GM12878 (cell line): ENCODE measurements around the gene FGF14. TPM values are rescaled to one million over a fixed set of nuclear protein-coding genes. Genes with fewer than 3 reads are reported as not detected.
"Not testable (repeated sequence)": the region's sequence is repeated elsewhere in the genome, so short reads cannot be mapped to it uniquely, and the experiment has no call there.

Source experiments
- ATAC-seq: fragments of 200-7000 bp; cut with Tn5 transposase; 3 replicates; pipeline ENCODE4 v1.9.1; 2020; ENCODE audit warnings: mild to moderate bottlenecking, moderate library complexity
- BruUV-seq: library from RNA; stranded (reverse); fragments of 400-500 nt; replicated peaks from 2 replicates; lab custom pipeline; 2021; lab: Mats Ljungman, UMichigan
- CTCF ChIA-PET: fragments of 300-600 bp; sonication (Branson Sonifier 250); formaldehyde crosslinking; extraction: SDS; loops from one replicate; lab custom pipeline; 2021; ENCODE audit warnings: inconsistent platforms; lab: Yijun Ruan, JAX
- POLR2A ChIA-PET: fragments of 350-600 bp; formaldehyde crosslinking; extraction: SDS; loops from one replicate; lab custom pipeline; 2021; ENCODE audit warnings: inconsistent platforms; lab: Charles Lee
- RAD21 ChIA-PET: fragments of 300-600 bp; sonication (Branson Sonifier 250); formaldehyde crosslinking; loops from one replicate; lab custom pipeline; 2023; ENCODE audit warnings: antibody characterized with exemption; ENCODE audit not compliant: unreplicated experiment; lab: Charles Lee
- SMC1A ChIA-PET: fragments of 300-600 bp; sonication (Branson Sonifier 250); formaldehyde crosslinking; loops from one replicate; lab custom pipeline; 2023; ENCODE audit not compliant: unreplicated experiment, uncharacterized antibody; lab: Charles Lee
- DNase-seq: peaks from one replicate; pipeline ENCODE4 v3.0.0-alpha.2; 2011; ENCODE audit warnings: low read depth, low spot score
- FAIRE-seq: peaks from 3 replicates; lab custom pipeline; 2011; peaks lifted over from hg19 to GRCh38; lab: Jason Lieb, UNC
- H2AFZ ChIP-seq: 2 replicates; pipeline ENCODE4 v1.6.0; 2011; ENCODE audit warnings: low read depth, low read length, control low read depth; ENCODE audit not compliant: control insufficient read depth
- H3K27ac ChIP-seq: 2 replicates; pipeline ENCODE4 v1.5.1; 2011; ENCODE audit warnings: control low read depth; ENCODE audit not compliant: control insufficient read depth, insufficient read depth
- H3K27me3 ChIP-seq, 2 experiments: replicated peaks in 1 of 2; 2 replicates each; pipeline versions ENCODE4 v1.6.0 to v1.6.1; 2011; ENCODE audit warnings: low read length in 1 of 2; ENCODE audit not compliant: control insufficient read depth in 2 of 2, insufficient read depth in 2 of 2
- H3K36me3 ChIP-seq, 2 experiments: 2 replicates each; pipeline ENCODE4 v1.5.1; 2011; ENCODE audit warnings: low read length in 1 of 2; ENCODE audit not compliant: control insufficient read depth in 2 of 2, insufficient read depth in 2 of 2
- H3K4me1 ChIP-seq: 2 replicates; pipeline ENCODE4 v1.6.1; 2011; ENCODE audit warnings: mild to moderate bottlenecking, low read length, moderate library complexity, mixed read lengths; ENCODE audit not compliant: control insufficient read depth, insufficient read depth
- H3K4me2 ChIP-seq: 2 replicates; pipeline ENCODE4 v1.6.0; 2011; ENCODE audit warnings: control low read depth; ENCODE audit not compliant: control insufficient read depth, insufficient read depth
- H3K4me3 ChIP-seq: fragments of 200-600 bp; sonication (generic); 2 replicates; pipeline ENCODE4 v1.5.1; 2016
- H3K79me2 ChIP-seq: 2 replicates; pipeline ENCODE4 v1.6.0; 2011; ENCODE audit warnings: low read length; ENCODE audit not compliant: control insufficient read depth, insufficient read depth
- H3K9ac ChIP-seq: 2 replicates; pipeline ENCODE4 v1.8.0; 2011; ENCODE audit warnings: low read length, control low read depth, mixed read lengths; ENCODE audit not compliant: control insufficient read depth, insufficient read depth
- H3K9me3 ChIP-seq: replicated peaks from 3 replicates; pipeline ENCODE4 v1.5.1; 2011; ENCODE audit warnings: mild to moderate bottlenecking, low read length; ENCODE audit not compliant: control insufficient read depth, insufficient read depth
- H4K20me1 ChIP-seq: 2 replicates; pipeline ENCODE4 v1.6.0; 2011; ENCODE audit not compliant: control insufficient read depth, insufficient read depth
- IKZF1 ChIP-seq: fragments of 450-650 bp; conservative IDR thresholded peaks from 2 replicates; pipeline ENCODE4 v1.6.1; 2017; ENCODE audit warnings: antibody characterized with exemption, mild to moderate bottlenecking
- WGBS: methylation state at CpG from one replicate; pipeline ENCODE4 v1.1.6; 2016; ENCODE audit warnings: low lambda C conversion rate; ENCODE audit not compliant: insufficient replicate concordance, insufficient coverage; ENCODE audit errors: missing lambda C conversion rate; 5-methylcytosine and 5-hydroxymethylcytosine counted together
- in situ Hi-C: fragments of 300-500 bp; cut with MboI; formaldehyde crosslinking; loops from 9 replicates; pipeline ENCODE4 v1.14.3; 2018; ENCODE audit warnings: mixed read lengths
- intact Hi-C: fragments of 100-400 bp; cut with micrococcal nuclease; formaldehyde crosslinking; loops from one replicate; pipeline ENCODE4 v1.14.2; 2022; ENCODE audit not compliant: unreplicated experiment
- polyA plus RNA-seq, 11 experiments: library from polyadenylated mRNA; depleted of rRNA in 4 of 11; unstranded in 6 of 11; stranded (reverse) in 5 of 11; fragments of >200 nt; fragmentation: Nextera tagmentation in 4 of 11; fragmentation: Illumina TruSeq in 1 of 11; extraction: Ambion mirVana in 4 of 11; extraction: Trizol in 1 of 11; gene quantifications; 1 replicate in 1 of 11; 2 replicates in 10 of 11; pipeline versions ENCODE4 v1.2.1 to v1.2.3, GENCODE V29; 2011 to 2016; ENCODE audit warnings: inconsistent platforms in 2 of 11, missing spikeins in 2 of 11, low read depth in 1 of 11
- total RNA-seq, 4 experiments: library from RNA; depleted of rRNA in 3 of 4; stranded (reverse); fragments of >200 nt in 3 of 4; fragmentation: Illumina TruSeq in 1 of 4; extraction: Trizol in 1 of 4; gene quantifications; 2 replicates each; pipeline versions ENCODE4 v1.2.1 to v1.2.3, GENCODE V29; 2013 to 2021

The FGF14 gene
- total and polyA plus RNA-seq, 10 of the 15 experiments (the other 5 are each of a cell fraction or from before 2014, with no cell fraction given), result under 0.01 to 0.44 (median 0.04) TPM

GRCh38 chr13:102071711-102072110 lies 330.1 kb downstream of the FGF14 start:
- no peaks in the 10 kb centered on the region for H3K36me3 ChIP-seq
- FAIRE-seq (no peak), ATAC-seq (no peak), DNase-seq (no peak)
- H3K27me3 ChIP-seq, result no peaks in the 10 kb centered on the region
- no peaks in the 10 kb centered on the region for H4K20me1 ChIP-seq
- POLR2A ChIA-PET, result no interaction called here
- no peak overlapping the region for H3K9ac ChIP-seq
- CTCF ChIA-PET, result no interaction called here
- no peak overlapping the region for H2AFZ ChIP-seq
- RAD21 ChIA-PET, result no interaction called here
- no peak overlapping the region for H3K4me2 ChIP-seq
- H3K4me1 ChIP-seq, result no peaks in the 10 kb centered on the region
- TF ChIP-seq IKZF1, result no peak
- BruUV-seq, result no TSS peak
- H3K4me3 ChIP-seq, result no peak overlapping the region
- SMC1A ChIA-PET, result no interaction called here
- WGBS, result 28% methylated on average over 6 of the region's 6 CpGs
- no peaks in the 10 kb centered on the region for H3K79me2 ChIP-seq
- H3K27ac ChIP-seq, result no peak overlapping the region
- no peaks in the 10 kb centered on the region for H3K9me3 ChIP-seq
- intact Hi-C loops (no loop called here), in situ Hi-C loops (no loop called here)

GRCh38 chr13:102068323-102068722 lies 333.5 kb downstream of the FGF14 start:
- H3K9ac ChIP-seq, intact Hi-C loops, H3K27ac ChIP-seq, FAIRE-seq, H3K4me1 ChIP-seq, in situ Hi-C loops, H3K4me2 ChIP-seq, SMC1A ChIA-PET, H4K20me1 ChIP-seq, H3K36me3 ChIP-seq, CTCF ChIA-PET, H2AFZ ChIP-seq, DNase-seq, BruUV-seq, RAD21 ChIA-PET, H3K4me3 ChIP-seq, POLR2A ChIA-PET, H3K9me3 ChIP-seq, ATAC-seq, H3K27me3 ChIP-seq, H3K79me2 ChIP-seq: not testable (repeated sequence)
- WGBS, result 48% methylated on average over 26 of the region's 28 CpGs
